NOMO-1 treated with DMSO at 0.1 percent for 48 hours (cell line): ENCODE measurements around the gene EPS8L2.

Source experiments
- DNase-seq: peaks from one replicate; lab custom pipeline; 2025; ENCODE audit not compliant: unreplicated experiment; lab: John Stamatoyannopoulos, UW

The EPS8L2 gene

DNA sequence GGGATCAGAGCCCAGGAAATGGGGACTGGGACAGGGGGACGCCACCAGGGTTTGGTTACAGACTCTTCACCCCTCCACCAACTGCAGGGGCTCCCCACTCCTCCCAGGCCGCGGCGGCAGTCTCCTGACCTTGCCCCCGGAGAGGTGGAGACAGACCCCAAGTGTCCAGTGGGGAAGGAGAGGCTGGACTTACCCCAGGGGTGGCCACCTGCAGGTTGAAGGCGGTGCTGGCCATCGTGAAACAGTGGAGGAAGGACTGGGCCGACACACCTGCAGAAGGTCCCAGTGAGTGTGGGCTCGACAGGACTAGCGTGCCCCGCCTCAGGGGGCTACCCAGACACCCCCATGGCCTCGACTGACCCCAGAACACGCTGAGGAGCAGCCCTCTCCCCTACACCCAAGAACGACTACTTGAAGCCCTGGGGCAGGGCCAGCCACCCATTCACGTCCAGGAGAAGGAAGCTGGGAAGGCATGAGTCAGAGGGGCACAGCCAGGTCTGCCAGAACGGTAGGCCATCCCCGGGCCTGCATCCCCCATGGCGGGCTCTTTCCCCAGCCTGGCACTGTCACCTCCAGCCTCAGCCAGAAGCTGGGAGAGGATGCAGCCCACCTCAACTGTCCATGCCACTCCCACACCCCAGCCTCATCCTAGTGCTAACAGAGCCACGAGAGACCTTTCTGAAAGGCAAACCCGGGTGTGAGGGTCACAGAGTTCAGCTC is 69.0 kb downstream of the EPS8L2 start:
- no peak for DNase-seq

DNA sequence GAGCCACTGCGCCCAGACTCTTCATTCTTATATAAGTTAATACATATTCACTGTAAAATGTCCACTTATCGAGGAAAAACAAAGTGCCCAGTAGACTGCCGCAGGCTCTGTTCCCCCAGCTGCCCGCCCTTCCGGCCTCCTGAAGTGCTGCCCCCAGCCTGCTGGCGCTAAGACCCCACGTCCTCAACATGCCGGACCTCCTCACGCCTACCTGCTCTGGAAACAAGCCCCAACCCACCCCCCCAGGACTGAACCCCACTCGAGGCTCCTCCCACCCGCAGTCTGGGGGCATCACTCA is 70.2 kb downstream of the EPS8L2 start:
- DNase-seq = no peak

- peak; percentile 24 for DNase-seq
Observed at GRCh38 chr11:776561-777287, 70.7 kb downstream of the EPS8L2 start.
